Retinal pigment epithelial cell (primary cell): ENCODE results near the gene TMEM135.

Experiments used
- DNase-seq: peaks from one replicate; pipeline ENCODE4 v3.0.0-alpha.2; 2010; ENCODE audit warnings: low read depth
- H3K4me3 ChIP-seq: 2 replicates; pipeline ENCODE4 v1.5.1; 2011; ENCODE audit warnings: mild to moderate bottlenecking, low read length, control low read depth, moderate library complexity
- CTCF ChIP-seq: conservative IDR thresholded peaks from 2 replicates; pipeline ENCODE4 v1.5.1; 2011; ENCODE audit warnings: low read depth, low read length, control low read depth, inconsistent platforms

TMEM135 gene

GRCh38 chr11:87007963-87008362 is 29.8 kb upstream of the TMEM135 start:
- no peak for TF ChIP-seq CTCF
- no peak for DNase-seq
- no peak overlapping the region for H3K4me3 ChIP-seq

- H3K4me3 ChIP-seq: no peak overlapping the region
- TF ChIP-seq CTCF: no peak
- DNase-seq: no peak
Measured at GRCh38 chr11:87012089-87012488, 25.6 kb upstream of the TMEM135 start.

GRCh38 chr11:87012673-87013072 is 25.1 kb upstream of the TMEM135 start:
- TF ChIP-seq CTCF: no peak
- H3K4me3 ChIP-seq: no peak overlapping the region
- DNase-seq: no peak

- TF ChIP-seq CTCF: no peak
- H3K4me3 ChIP-seq: no peak overlapping the region
- DNase-seq: no peak
Measured at GRCh38 chr11:87013912-87014825, 23.6 kb upstream of the TMEM135 start.

GRCh38 chr11:87015645-87016044 is 22.1 kb upstream of the TMEM135 start:
- no peak for TF ChIP-seq CTCF
- no peak for DNase-seq
- H3K4me3 ChIP-seq: no peak overlapping the region

- H3K4me3 ChIP-seq: no peak overlapping the region
- no peak for TF ChIP-seq CTCF
- no peak for DNase-seq
Measured at GRCh38 chr11:87019613-87020271, 18.0 kb upstream of the TMEM135 start.
